Adipose tissue (tissue), 3 donors: Measurements from ENCODE around the gene PGS1. TPM values are rescaled to one million over a fixed set of nuclear protein-coding genes. Genes with fewer than 3 reads are reported as not detected.

ENCODE experiments used
- H3K27ac ChIP-seq: one replicate; pipeline ENCODE4 v1.5.1; 2013; ENCODE audit warnings: low read depth, low read length
- WGBS, 3 donors: extraction: QIAGEN DNeasy Blood & Tissue Kit; methylation state at CpG; one replicate each; pipeline ENCODE4 v1.1.7; 2013; 5-methylcytosine and 5-hydroxymethylcytosine counted together
- polyA plus RNA-seq, 3 donors: library from polyadenylated mRNA; stranded (reverse); fragments of 200-250 nt; gene quantifications; one replicate each; pipeline ENCODE4 v1.2.3, GENCODE V29; 2013
- donor health status: healthy with polysubstance abuse.
- donor health status: Bipolar disorder and iron deficiency.
- donor health status: healthy.

PGS1 gene
- polyA plus RNA-seq, 3 donors, result 14.2 to 55.2 (median 28.3) TPM

GRCh38 chr17:78345172-78345571 lies 33.3 kb upstream of the PGS1 start:
- H3K27ac ChIP-seq, result no peak overlapping the region
- 71 to 86% (median 85%) methylated on average over 8 of the region's 8 CpGs for WGBS, 3 donors

- WGBS, 3 donors, result 56 to 87% (median 87%) methylated on average over 10 of the region's 10 CpGs
- H3K27ac ChIP-seq, result no peak overlapping the region
Measured at GRCh38 chr17:78345791-78346494, 32.5 kb upstream of the PGS1 start.

- 90 to 96% (median 94%) methylated on average over 13 of the region's 13 CpGs for WGBS, 3 donors
- no peak overlapping the region for H3K27ac ChIP-seq
Measured at GRCh38 chr17:78346605-78347250, 31.7 kb upstream of the PGS1 start.

GRCh38 chr17:78347453-78347852 lies 31.0 kb upstream of the PGS1 start:
- 39 to 88% (median 83%) methylated on average over 3 of the region's 3 CpGs for WGBS, 3 donors
- H3K27ac ChIP-seq, result no peak overlapping the region

GRCh38 chr17:78348055-78348770 lies 30.2 kb upstream of the PGS1 start:
- no peak overlapping the region for H3K27ac ChIP-seq
- 81 to 87% (median 83%) methylated on average over 9 of the region's 9 CpGs for WGBS, 3 donors

- H3K27ac ChIP-seq, result no peak overlapping the region
- WGBS, 3 donors, result 63 to 70% (median 65%) methylated on average over 4 of the region's 4 CpGs
Measured at GRCh38 chr17:78349891-78350642, 28.4 kb upstream of the PGS1 start.

GRCh38 chr17:78351449-78352006 lies 26.9 kb upstream of the PGS1 start:
- peak overlapping the region; percentile 98 for H3K27ac ChIP-seq
- 25 to 47% (median 27%) methylated on average over 15 to 16 of the region's 16 CpGs for WGBS, 3 donors

GRCh38 chr17:78353834-78354233 lies 24.6 kb upstream of the PGS1 start:
- peak overlapping the region; percentile 95 for H3K27ac ChIP-seq
- 88 to 95% (median 89%) methylated on average over 8 of the region's 8 CpGs for WGBS, 3 donors

- WGBS, 3 donors, result 75 to 85% (median 83%) methylated on average over 9 of the region's 9 CpGs
- H3K27ac ChIP-seq, result no peak overlapping the region
Measured at GRCh38 chr17:78355045-78355641, 23.3 kb upstream of the PGS1 start.

GRCh38 chr17:78355701-78356100 lies 22.7 kb upstream of the PGS1 start:
- WGBS, 3 donors, result 71 to 81% (median 80%) methylated on average over 3 of the region's 3 CpGs
- no peak overlapping the region for H3K27ac ChIP-seq

GRCh38 chr17:78356101-78356713 lies 22.2 kb upstream of the PGS1 start:
- no peak overlapping the region for H3K27ac ChIP-seq
- WGBS, 3 donors, result 56 to 74% (median 61%) methylated on average over 16 of the region's 16 CpGs

- whole genome bisulfite sequencing, 3 donors, result 46 to 53% (median 48%) methylated on average over 7 of the region's 7 CpGs
Measured at GRCh38 chr17:78357177-78357586, 21.3 kb upstream of the PGS1 start.

GRCh38 chr17:78357672-78358537 lies 20.5 kb upstream of the PGS1 start:
- 75 to 79% (median 77%) methylated on average over 20 to 25 of the region's 25 CpGs for WGBS, 3 donors
- peak overlapping the region; percentile 94 for H3K27ac ChIP-seq

More at GRCh38 chr17:78357177-78357586, 21.3 kb upstream of the PGS1 start:
- H3K27ac ChIP-seq, result peak overlapping the region; percentile 94

- H3K27ac ChIP-seq, result peak overlapping the region; percentile 94
- WGBS, 3 donors, result 20 to 33% (median 20%) methylated on average over 60 to 72 of the region's 72 CpGs
Measured at GRCh38 chr17:78358538-78359320, 19.7 kb upstream of the PGS1 start.

- peak overlapping the region; percentile 94 for H3K27ac ChIP-seq
- WGBS, 3 donors, result 1 to 2% (median 1%) methylated on average over 57 to 70 of the region's 70 CpGs
Measured at GRCh38 chr17:78359321-78359996, 19.0 kb upstream of the PGS1 start.
